Effector memory CD8-positive, alpha-beta T cell (primary cell): ENCODE data around the gene METTL21A.
"Not testable (repeated sequence)": the region's sequence is repeated elsewhere in the genome, so short reads cannot be mapped to it uniquely, and the experiment has no call there.

ENCODE experiments used
- ATAC-seq: fragments of 150-1000 bp; cut with Tn5 transposase; replicated peaks from 2 replicates; pipeline ENCODE4 v1.10.0; 2021; ENCODE audit warnings: mild to moderate bottlenecking, moderate library complexity
- DNase-seq, 3 experiments: peaks; one replicate each; pipeline ENCODE4 v3.0.0; 2021
- H3K27ac Mint-ChIP-seq, 2 donors: one replicate each; pipeline ENCODE4 v1.8.0; 2022; ENCODE audit warnings: mild to moderate bottlenecking in 2 of 2, mixed read lengths in 2 of 2, moderate library complexity in 2 of 2
- H3K27me3 Mint-ChIP-seq, 2 donors: one replicate each; pipeline ENCODE4 v1.8.0; 2022; ENCODE audit warnings: mixed read lengths in 2 of 2
- H3K36me3 Mint-ChIP-seq: one replicate; pipeline ENCODE4 v1.8.0; 2022; ENCODE audit warnings: mild to moderate bottlenecking, moderate library complexity, mixed read lengths; ENCODE audit not compliant: insufficient read depth
- H3K4me1 Mint-ChIP-seq, 2 donors: one replicate each; pipeline ENCODE4 v1.8.0; 2022; ENCODE audit warnings: low read depth in 2 of 2, mixed read lengths in 2 of 2
- H3K4me3 Mint-ChIP-seq, 2 donors: one replicate each; pipeline ENCODE4 v1.8.0; 2022; ENCODE audit warnings: mild to moderate bottlenecking in 2 of 2, mixed read lengths in 2 of 2, moderate library complexity in 2 of 2
- H3K9me3 Mint-ChIP-seq, 2 donors: one replicate each; pipeline ENCODE4 v1.8.0; 2022; ENCODE audit warnings: mixed read lengths in 2 of 2

METTL21A gene

GRCh38 chr2:207639288-207639687, 14.1 kb upstream of the METTL21A start:
- not testable (repeated sequence) for H3K4me1 Mint-ChIP-seq, H3K9me3 Mint-ChIP-seq, H3K4me3 Mint-ChIP-seq, H3K27ac Mint-ChIP-seq, DNase-seq, H3K36me3 Mint-ChIP-seq, ATAC-seq
- peaks cover 13 to 16% of the 10 kb centered on the region in 2 donors for H3K27me3 Mint-ChIP-seq

DNA sequence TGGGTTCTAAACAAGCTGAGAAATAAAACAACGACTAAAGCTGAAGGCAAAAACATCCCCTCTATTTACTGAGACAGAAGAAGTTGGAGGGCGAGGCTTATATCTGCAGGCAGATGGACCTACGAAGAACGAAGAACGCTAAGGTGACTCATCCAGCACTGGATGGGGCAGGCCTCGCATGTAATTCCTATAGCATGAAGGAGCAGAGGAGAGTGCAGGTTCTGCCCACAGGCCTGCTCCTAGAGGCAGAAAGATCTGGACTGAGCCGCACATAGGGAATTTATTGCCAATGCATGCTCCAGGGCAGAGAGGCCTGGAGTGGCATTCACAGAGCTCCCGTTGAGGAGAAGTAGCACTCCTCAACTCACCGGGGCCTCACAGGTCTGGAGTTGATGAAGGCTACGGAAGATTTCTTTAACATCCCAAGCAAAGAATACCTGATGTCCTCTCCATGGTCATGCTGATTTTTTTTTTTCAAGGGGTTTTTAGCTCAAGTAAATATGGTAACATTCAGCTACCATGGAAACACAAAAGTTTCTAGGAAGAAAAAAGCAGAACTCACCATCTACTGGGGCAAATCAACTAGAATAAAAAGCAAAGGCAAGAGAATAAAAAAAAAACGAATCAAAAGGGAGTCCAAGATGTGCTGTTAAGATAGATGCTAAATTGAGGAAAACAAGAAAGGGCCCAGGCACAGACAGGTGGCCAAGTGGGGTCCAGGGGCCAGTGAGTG, 10.4 kb upstream of the METTL21A start:
- no peaks in the 10 kb centered on the region for H3K9me3 Mint-ChIP-seq
- DNase-seq (no peak), ATAC-seq (no peak)
- H3K27me3 Mint-ChIP-seq, result peaks cover 3 to 5% of the 10 kb centered on the region in 2 donors
- H3K4me1 Mint-ChIP-seq, result no peaks in the 10 kb centered on the region
- H3K4me3 Mint-ChIP-seq, result no peak overlapping the region
- peaks cover 3% of the 10 kb centered on the region for H3K36me3 Mint-ChIP-seq
- H3K27ac Mint-ChIP-seq, result no peak overlapping the region

- Mint-ChIP-seq H3K9me3 (no peaks in the 10 kb centered on the region), H3K27me3 (no peaks in the 10 kb centered on the region), H3K4me1 (peaks cover 0 to 3% of the 10 kb centered on the region in 2 donors), H3K4me3 (no peak overlapping the region), H3K36me3 (peaks cover 3% of the 10 kb centered on the region), H3K27ac (no peak overlapping the region)
- ATAC-seq (no peak), DNase-seq (no peak)
These were observed 8.5 kb upstream of the METTL21A start for GRCh38 chr2:207633686-207634085.

GRCh38 chr2:207632575-207633493, 7.6 kb upstream of the METTL21A start:
- H3K27me3 Mint-ChIP-seq, result no peaks in the 10 kb centered on the region
- peaks cover 0 to 3% of the 10 kb centered on the region in 2 donors for H3K4me1 Mint-ChIP-seq
- H3K9me3 Mint-ChIP-seq, result no peaks in the 10 kb centered on the region
- no peak for ATAC-seq
- no peak for DNase-seq
- no peak overlapping the region for H3K4me3 Mint-ChIP-seq
- H3K36me3 Mint-ChIP-seq, result peaks cover 3% of the 10 kb centered on the region
- peak overlapping the region in 1 of 2 donors; percentile 44 for H3K27ac Mint-ChIP-seq

GRCh38 chr2:207630491-207630890, 5.3 kb upstream of the METTL21A start:
- ATAC-seq (no peak), DNase-seq (no peak)
- Mint-ChIP-seq H3K36me3 (peaks cover 17% of the 10 kb centered on the region), H3K4me1 (peaks cover 8 to 13% of the 10 kb centered on the region in 2 donors), H3K27ac (peak overlapping the region in 1 of 2 donors; percentile 62), H3K27me3 (no peaks in the 10 kb centered on the region), H3K9me3 (no peaks in the 10 kb centered on the region), H3K4me3 (no peak overlapping the region)

GRCh38 chr2:207629553-207629952, 4.4 kb upstream of the METTL21A start:
- H3K4me1 Mint-ChIP-seq, result peaks cover 8 to 13% of the 10 kb centered on the region in 2 donors
- H3K4me3 Mint-ChIP-seq, result no peak overlapping the region
- no peaks in the 10 kb centered on the region for H3K27me3 Mint-ChIP-seq
- no peak overlapping the region for H3K27ac Mint-ChIP-seq
- no peaks in the 10 kb centered on the region for H3K9me3 Mint-ChIP-seq
- ATAC-seq (no peak), DNase-seq (no peak)
- H3K36me3 Mint-ChIP-seq, result peaks cover 24% of the 10 kb centered on the region

DNA sequence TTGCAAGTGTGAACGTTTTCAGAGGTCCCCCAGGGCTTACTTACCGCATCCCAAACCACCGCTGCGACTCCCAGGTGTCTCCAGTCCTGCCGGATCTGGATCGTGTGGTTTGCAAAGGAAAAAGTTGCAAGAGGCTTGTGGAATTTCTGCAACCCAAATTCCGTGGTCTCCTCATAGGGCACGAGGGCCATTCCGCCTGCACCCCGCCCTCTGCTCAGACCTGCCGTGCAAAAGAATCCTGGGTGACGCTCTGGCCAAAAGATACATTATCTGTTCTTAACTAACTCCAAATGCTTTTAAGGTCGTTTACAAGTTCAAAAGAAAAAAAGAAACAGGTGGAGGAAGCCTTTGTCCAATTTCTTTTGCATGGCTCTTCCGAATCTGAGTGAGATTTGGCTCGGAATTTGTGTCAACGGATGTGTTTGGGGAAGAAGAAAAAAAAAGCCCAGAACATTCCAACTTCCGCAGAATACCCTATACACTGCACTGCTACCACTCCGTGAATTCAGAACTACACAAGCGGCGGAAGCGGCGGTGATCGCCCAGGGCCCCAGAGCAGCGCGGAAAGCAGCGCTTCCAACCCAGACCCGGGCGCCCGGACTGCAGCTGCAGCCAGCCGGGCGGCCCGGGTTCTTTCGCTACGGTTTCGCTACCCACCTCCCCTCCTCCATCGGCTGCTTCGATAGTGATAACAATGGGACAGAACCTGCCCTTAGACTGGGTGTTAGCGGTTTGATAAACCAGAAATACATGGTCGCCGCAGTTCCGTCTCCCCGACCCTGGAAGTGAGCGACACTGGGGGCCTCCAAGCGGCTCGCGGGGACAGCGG, 795 bp downstream of the METTL21A start:
- H3K27me3 Mint-ChIP-seq, result no peaks in the 10 kb centered on the region
- peaks cover 24 to 29% of the 10 kb centered on the region in 2 donors for H3K4me1 Mint-ChIP-seq
- peak overlapping the region; percentile 92 to 93 for H3K4me3 Mint-ChIP-seq
- peak; percentile 14 to 54 (median 51) for DNase-seq
- ATAC-seq, result peak; percentile 21
- peaks cover 40% of the 10 kb centered on the region for H3K36me3 Mint-ChIP-seq
- peak overlapping the region; percentile 83 to 89 for H3K27ac Mint-ChIP-seq
- no peaks in the 10 kb centered on the region for H3K9me3 Mint-ChIP-seq

GRCh38 chr2:207621501-207622039, 3.6 kb downstream of the METTL21A start:
- Mint-ChIP-seq H3K4me3 (no peak overlapping the region), H3K27ac (peak overlapping the region; percentile 2 to 41), H3K4me1 (peaks cover 19 to 22% of the 10 kb centered on the region in 2 donors), H3K36me3 (peaks cover 43% of the 10 kb centered on the region), H3K9me3 (no peaks in the 10 kb centered on the region), H3K27me3 (no peaks in the 10 kb centered on the region)
- no peak for DNase-seq
- ATAC-seq, result no peak

- Mint-ChIP-seq H3K27me3 (no peaks in the 10 kb centered on the region), H3K36me3 (peaks cover 36% of the 10 kb centered on the region), H3K4me1 (peaks cover 16 to 25% of the 10 kb centered on the region in 2 donors), H3K9me3 (no peaks in the 10 kb centered on the region), H3K4me3 (no peak overlapping the region), H3K27ac (peak overlapping the region; percentile 32 to 79)
- ATAC-seq (no peak), DNase-seq (no peak)
These were observed 5.4 kb downstream of the METTL21A start for GRCh38 chr2:207619764-207620203.

GRCh38 chr2:207617011-207617671, 8.1 kb downstream of the METTL21A start:
- Mint-ChIP-seq H3K36me3 (peaks cover 25% of the 10 kb centered on the region), H3K27me3 (no peaks in the 10 kb centered on the region), H3K9me3 (no peaks in the 10 kb centered on the region), H3K27ac (peak overlapping the region; percentile 9 to 19), H3K4me1 (peaks cover 8 to 10% of the 10 kb centered on the region in 2 donors), H3K4me3 (no peak overlapping the region)
- ATAC-seq (no peak), DNase-seq (no peak)

GRCh38 chr2:207616185-207616584, 9.0 kb downstream of the METTL21A start:
- H3K9me3 Mint-ChIP-seq, result no peaks in the 10 kb centered on the region
- ATAC-seq (no peak), DNase-seq (no peak)
- H3K27ac Mint-ChIP-seq, result no peak overlapping the region
- H3K4me1 Mint-ChIP-seq, result peaks cover 3 to 6% of the 10 kb centered on the region in 2 donors
- no peak overlapping the region for H3K4me3 Mint-ChIP-seq
- peaks cover 19% of the 10 kb centered on the region for H3K36me3 Mint-ChIP-seq
- no peaks in the 10 kb centered on the region for H3K27me3 Mint-ChIP-seq

DNA sequence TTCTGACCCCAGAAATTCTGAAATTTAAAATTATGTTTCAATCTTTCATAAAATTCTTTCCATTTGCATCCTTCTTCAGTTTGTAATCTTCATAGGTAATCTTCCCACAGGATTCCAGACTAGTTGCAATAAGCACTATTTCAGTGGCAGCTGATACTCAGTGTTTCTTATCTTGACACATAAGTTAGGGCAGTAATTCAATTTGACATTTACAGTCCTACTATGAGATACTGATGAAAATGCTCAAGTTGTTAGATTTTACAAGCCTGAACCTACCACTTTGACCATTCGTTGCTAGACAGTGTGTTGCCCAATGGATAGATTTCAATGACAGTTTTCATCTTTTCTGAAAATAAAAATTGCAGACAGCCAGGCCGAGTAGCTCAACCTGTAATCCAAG, 10.4 kb downstream of the METTL21A start:
- Mint-ChIP-seq H3K27ac (peak overlapping the region in 1 of 2 donors; percentile 41), H3K4me3 (no peak overlapping the region), H3K27me3 (no peaks in the 10 kb centered on the region), H3K36me3 (peaks cover 19% of the 10 kb centered on the region), H3K4me1 (peaks cover 1 to 6% of the 10 kb centered on the region in 2 donors), H3K9me3 (no peaks in the 10 kb centered on the region)
- ATAC-seq, result no peak
- DNase-seq, result no peak
